CD4-positive, alpha-beta memory T cell (primary cell): ENCODE results near the gene GALNTL6. TPM values are rescaled to one million over a fixed set of nuclear protein-coding genes. Genes with fewer than 3 reads are reported as not detected.

Experiments
- CTCF ChIA-PET: fragments of 350-600 bp; sonication (Branson Sonifier 250); formaldehyde crosslinking; loops from one replicate; lab custom pipeline; 2021; ENCODE audit warnings: inconsistent platforms; ENCODE audit not compliant: partially characterized antibody; lab: Charles Lee
- POLR2A ChIA-PET: fragments of 350-600 bp; sonication (Branson Sonifier 250); formaldehyde crosslinking; loops from one replicate; lab custom pipeline; 2021; ENCODE audit not compliant: partially characterized antibody; lab: Charles Lee
- DNase-seq, 5 donors: peaks; one replicate each; pipeline versions ENCODE4 v3.0.0 to v3.0.0-alpha.2; 2020 to 2022; ENCODE audit warnings: mixed read lengths in 1 of 5
- H3K27ac ChIP-seq: one replicate; pipeline ENCODE4 v1.7.0; 2013; ENCODE audit warnings: low read depth, low read length
- H3K27me3 ChIP-seq: 2 replicates; pipeline ENCODE4 v1.7.0; 2013; ENCODE audit warnings: mild to moderate bottlenecking, low read length, moderate library complexity; ENCODE audit not compliant: insufficient read depth
- H3K36me3 ChIP-seq: 2 replicates; pipeline ENCODE4 v1.7.0; 2013; ENCODE audit warnings: mild to moderate bottlenecking, low read length, moderate library complexity; ENCODE audit not compliant: insufficient read depth
- H3K4me1 ChIP-seq: 2 replicates; pipeline ENCODE4 v1.7.0; 2013; ENCODE audit warnings: mild to moderate bottlenecking, low read length, moderate library complexity; ENCODE audit not compliant: insufficient read depth
- H3K4me3 ChIP-seq, 2 donors: one replicate each; pipeline ENCODE4 v1.7.0; 2013; ENCODE audit warnings: low read length in 2 of 2, mild to moderate bottlenecking in 1 of 2
- H3K9me3 ChIP-seq, 2 donors: one replicate each; pipeline ENCODE4 v1.7.0; 2013; ENCODE audit warnings: low read length in 2 of 2, control low read depth in 1 of 2; ENCODE audit not compliant: control insufficient read depth in 1 of 2
- H3K27ac Mint-ChIP-seq, 7 donors: one replicate each; pipeline ENCODE4 v1.8.0; 2020 to 2021; ENCODE audit warnings: mixed read lengths in 7 of 7, mild to moderate bottlenecking in 6 of 7, inconsistent platforms in 3 of 7, moderate library complexity in 3 of 7
- H3K27me3 Mint-ChIP-seq, 2 donors: one replicate each; pipeline ENCODE4 v1.8.0; 2020 to 2021; ENCODE audit warnings: mixed read lengths in 2 of 2
- H3K36me3 Mint-ChIP-seq, 2 donors: one replicate each; pipeline ENCODE4 v1.8.0; 2020 to 2021; ENCODE audit warnings: mixed read lengths in 2 of 2, inconsistent platforms in 1 of 2, mild to moderate bottlenecking in 1 of 2
- H3K4me1 Mint-ChIP-seq, 4 donors: one replicate each; pipeline ENCODE4 v1.8.0; 2020 to 2021; ENCODE audit warnings: mixed read lengths in 4 of 4, mild to moderate bottlenecking in 1 of 4
- H3K4me3 Mint-ChIP-seq, 8 donors: one replicate each; pipeline ENCODE4 v1.8.0; 2020 to 2021; ENCODE audit warnings: mixed read lengths in 8 of 8, mild to moderate bottlenecking in 7 of 8, moderate library complexity in 6 of 8, inconsistent platforms in 3 of 8
- H3K9me3 Mint-ChIP-seq, 8 donors: one replicate each; pipeline ENCODE4 v1.8.0; 2020 to 2021; ENCODE audit warnings: mixed read lengths in 8 of 8, mild to moderate bottlenecking in 5 of 8, inconsistent platforms in 3 of 8, moderate library complexity in 1 of 8
- intact Hi-C: fragments of 100-400 bp; cut with micrococcal nuclease; formaldehyde crosslinking; loops from one replicate; pipeline ENCODE4 v1.15.1; 2023
- polyA plus RNA-seq, 2 donors: library from polyadenylated mRNA; unstranded; fragments of 300-500 nt; fragmentation: Illumina TruSeq; gene quantifications; one replicate each; pipeline ENCODE4 v1.2.3, GENCODE V29; 2021
- total RNA-seq, 2 experiments: library from RNA; stranded (reverse); gene quantifications; one replicate each; pipeline ENCODE4 v1.2.3, GENCODE V29; 2021

Gene GALNTL6
- total and polyA plus RNA-seq, 4 experiments from 2014 or later: not detected

DNA sequence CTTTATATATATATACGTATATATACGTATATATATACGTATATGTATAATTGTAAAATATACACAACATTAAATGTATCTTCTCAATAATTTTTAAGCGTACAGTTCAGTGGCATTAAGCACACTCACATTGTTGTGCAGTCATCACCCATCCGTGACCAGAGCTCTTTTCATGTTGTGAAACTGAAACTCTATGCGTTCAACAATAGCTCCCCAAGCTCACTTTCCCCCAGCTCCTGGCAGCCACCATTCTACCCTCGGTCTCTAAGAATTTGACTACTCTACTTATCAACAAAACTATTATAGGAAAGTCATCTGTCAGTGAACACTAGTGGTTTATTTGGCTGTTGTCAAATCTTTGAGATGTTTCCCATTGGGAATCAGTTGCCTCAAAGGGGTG is 733.6 kb downstream of the GALNTL6 start:
- Mint-ChIP-seq H3K9me3 (peaks cover 0 to 10% (median 3%) of the 10 kb centered on the region in 8 donors), H3K27me3 (no peaks in the 10 kb centered on the region), H3K4me1 (no peaks in the 10 kb centered on the region), H3K4me3 (no peak overlapping the region), H3K27ac (no peak overlapping the region), H3K36me3 (no peaks in the 10 kb centered on the region)
- no peaks in the 10 kb centered on the region for H3K36me3 ChIP-seq
- H3K27ac ChIP-seq: no peak overlapping the region
- POLR2A ChIA-PET: no interaction called here
- no peak for DNase-seq
- no peaks in the 10 kb centered on the region for H3K9me3 ChIP-seq
- CTCF ChIA-PET: no interaction called here
- H3K4me3 ChIP-seq: no peak overlapping the region
- no peaks in the 10 kb centered on the region for H3K4me1 ChIP-seq
- intact Hi-C loops: no loop called here
- H3K27me3 ChIP-seq: no peaks in the 10 kb centered on the region

DNA sequence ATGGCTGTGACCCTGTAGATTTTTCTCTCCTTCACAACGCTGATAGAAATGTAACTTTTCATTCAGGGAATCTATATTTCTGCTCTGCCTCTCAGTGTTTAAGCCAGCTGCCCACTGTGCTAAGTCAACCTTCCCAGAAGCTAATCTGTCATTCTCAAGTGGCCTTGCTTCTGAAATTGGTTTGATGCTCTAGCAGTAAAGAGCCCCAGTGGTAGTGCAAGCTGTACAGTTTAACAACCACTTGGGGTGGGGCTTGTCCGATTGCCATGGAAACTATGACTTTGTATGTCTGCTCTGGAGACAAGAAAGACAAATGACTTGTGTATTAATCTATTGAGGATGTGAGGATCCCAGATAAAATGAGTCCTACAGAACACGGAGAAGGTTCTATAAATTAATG is 734.5 kb downstream of the GALNTL6 start:
- Mint-ChIP-seq H3K4me3 (no peak overlapping the region), H3K9me3 (peaks cover 0 to 5% (median 4%) of the 10 kb centered on the region in 8 donors), H3K27ac (no peak overlapping the region), H3K27me3 (no peaks in the 10 kb centered on the region), H3K36me3 (no peaks in the 10 kb centered on the region), H3K4me1 (no peaks in the 10 kb centered on the region)
- Histone ChIP-seq H3K4me1 (no peaks in the 10 kb centered on the region), H3K27ac (no peak overlapping the region), H3K36me3 (no peaks in the 10 kb centered on the region), H3K4me3 (no peak overlapping the region), H3K27me3 (no peaks in the 10 kb centered on the region), H3K9me3 (no peaks in the 10 kb centered on the region)
- ChIA-PET POLR2A (no interaction called here), CTCF (no interaction called here)
- intact Hi-C loops: no loop called here
- no peak for DNase-seq

DNA sequence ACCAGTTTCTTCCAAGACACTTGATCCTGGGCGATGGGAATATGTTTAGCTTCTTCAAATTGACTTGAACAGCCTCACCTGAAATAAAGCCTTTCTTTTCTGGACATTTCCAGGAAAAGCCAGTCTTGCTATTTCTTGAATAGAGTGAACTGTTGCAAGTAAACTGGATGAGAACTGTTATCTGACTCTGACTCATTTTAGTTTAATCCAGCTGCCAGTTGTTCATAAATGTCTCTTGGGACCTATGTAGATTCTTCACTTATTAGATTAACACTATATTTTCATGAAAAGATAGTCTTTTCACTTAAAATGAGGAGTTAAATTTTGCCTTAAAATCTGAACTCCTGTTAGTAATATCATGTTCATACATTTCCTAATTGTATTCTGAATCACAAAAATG is 740.0 kb downstream of the GALNTL6 start:
- intact Hi-C loops: no loop called here
- Mint-ChIP-seq H3K9me3 (peaks cover 0 to 6% (median 2%) of the 10 kb centered on the region in 8 donors), H3K27me3 (no peaks in the 10 kb centered on the region), H3K4me3 (no peak overlapping the region), H3K27ac (no peak overlapping the region), H3K4me1 (no peaks in the 10 kb centered on the region), H3K36me3 (no peaks in the 10 kb centered on the region)
- Histone ChIP-seq H3K27ac (no peak overlapping the region), H3K27me3 (no peaks in the 10 kb centered on the region), H3K9me3 (no peaks in the 10 kb centered on the region), H3K4me3 (no peak overlapping the region), H3K4me1 (no peaks in the 10 kb centered on the region), H3K36me3 (no peaks in the 10 kb centered on the region)
- CTCF ChIA-PET: no interaction called here
- no peak for DNase-seq
- POLR2A ChIA-PET: no interaction called here

DNA sequence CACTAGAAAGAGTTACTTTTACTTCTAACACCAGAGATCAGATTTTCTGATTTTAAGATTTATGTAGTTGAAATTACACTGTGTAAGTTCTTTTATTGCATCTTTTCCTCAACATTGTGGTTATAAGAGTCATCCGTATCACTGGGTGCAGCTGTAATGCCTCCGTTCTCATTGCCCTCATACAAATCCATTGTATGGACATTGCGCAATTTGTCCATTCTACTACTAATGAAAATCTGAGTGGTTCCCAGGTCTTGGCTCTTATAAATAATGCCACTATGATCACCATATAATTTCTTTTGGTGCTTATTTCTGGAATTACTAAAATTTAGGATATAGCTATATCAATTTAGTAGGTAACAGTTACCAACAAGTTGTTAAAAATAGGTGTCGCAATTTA is 741.4 kb downstream of the GALNTL6 start:
- intact Hi-C loops: no loop called here
- Mint-ChIP-seq H3K9me3 (peaks cover 0 to 9% (median 4%) of the 10 kb centered on the region in 8 donors), H3K4me3 (no peak overlapping the region), H3K36me3 (no peaks in the 10 kb centered on the region), H3K27me3 (no peaks in the 10 kb centered on the region), H3K27ac (no peak overlapping the region), H3K4me1 (no peaks in the 10 kb centered on the region)
- CTCF ChIA-PET: no interaction called here
- POLR2A ChIA-PET: no interaction called here
- Histone ChIP-seq H3K4me1 (no peaks in the 10 kb centered on the region), H3K4me3 (no peak overlapping the region), H3K27ac (no peak overlapping the region), H3K9me3 (no peaks in the 10 kb centered on the region), H3K36me3 (no peaks in the 10 kb centered on the region), H3K27me3 (no peaks in the 10 kb centered on the region)
- DNase-seq: no peak

DNA sequence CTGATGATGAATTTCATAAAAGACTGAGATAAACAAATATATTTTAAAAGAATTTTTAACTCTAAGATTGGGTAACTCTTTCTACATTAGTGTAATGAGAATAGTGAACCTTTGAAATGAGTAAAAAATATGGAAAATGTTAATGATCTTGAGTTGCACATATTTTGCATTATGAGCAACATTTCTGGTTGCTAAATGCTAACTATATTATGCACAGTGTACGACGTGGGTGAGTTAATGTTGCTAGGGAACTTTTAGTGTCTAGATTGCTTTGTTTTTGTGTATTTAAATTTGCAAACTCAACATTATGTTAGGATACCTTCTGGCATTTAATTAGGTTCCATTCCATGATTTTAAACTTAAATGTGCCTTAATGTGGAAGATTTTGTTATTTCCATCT is 742.5 kb downstream of the GALNTL6 start:
- Mint-ChIP-seq H3K4me3 (no peak overlapping the region), H3K36me3 (no peaks in the 10 kb centered on the region), H3K27me3 (no peaks in the 10 kb centered on the region), H3K27ac (no peak overlapping the region), H3K9me3 (peaks cover 0 to 9% (median 4%) of the 10 kb centered on the region in 8 donors), H3K4me1 (no peaks in the 10 kb centered on the region)
- H3K4me1 ChIP-seq: no peaks in the 10 kb centered on the region
- H3K4me3 ChIP-seq: no peak overlapping the region
- no peaks in the 10 kb centered on the region for H3K36me3 ChIP-seq
- POLR2A ChIA-PET: no interaction called here
- H3K27me3 ChIP-seq: no peaks in the 10 kb centered on the region
- H3K27ac ChIP-seq: no peak overlapping the region
- DNase-seq: no peak
- intact Hi-C loops: no loop called here
- CTCF ChIA-PET: no interaction called here
- H3K9me3 ChIP-seq: no peaks in the 10 kb centered on the region

DNA sequence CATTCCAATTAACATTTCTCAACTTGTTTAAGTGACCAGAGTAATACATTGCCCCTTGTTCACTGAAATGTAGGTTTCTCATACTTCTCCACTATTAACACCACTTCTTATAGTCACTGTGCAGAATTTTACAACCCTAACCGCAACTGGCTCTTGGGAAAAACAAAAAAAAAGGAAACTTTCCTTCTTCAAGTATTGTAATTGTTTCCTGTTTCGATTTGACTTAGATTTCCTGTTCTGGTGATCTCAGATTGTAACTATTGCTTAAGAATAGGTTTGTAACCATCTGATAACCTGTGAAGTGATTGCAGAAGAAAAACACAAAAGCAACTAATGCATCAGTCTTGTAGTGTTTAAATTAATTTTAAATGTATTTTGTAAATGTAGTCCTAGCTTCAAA is 760.7 kb downstream of the GALNTL6 start:
- H3K4me1 Mint-ChIP-seq: no peaks in the 10 kb centered on the region
- Histone ChIP-seq H3K36me3 (no peaks in the 10 kb centered on the region), H3K27ac (no peak overlapping the region), H3K4me3 (no peak overlapping the region), H3K4me1 (no peaks in the 10 kb centered on the region), H3K27me3 (no peaks in the 10 kb centered on the region), H3K9me3 (no peaks in the 10 kb centered on the region)
- intact Hi-C loops: no loop called here
- peaks cover 0 to 9% (median 2%) of the 10 kb centered on the region in 8 donors for H3K9me3 Mint-ChIP-seq
- no peaks in the 10 kb centered on the region for H3K27me3 Mint-ChIP-seq
- H3K4me3 Mint-ChIP-seq: no peak overlapping the region
- POLR2A ChIA-PET: no interaction called here
- H3K36me3 Mint-ChIP-seq: no peaks in the 10 kb centered on the region
- CTCF ChIA-PET: no interaction called here
- no peak overlapping the region for H3K27ac Mint-ChIP-seq
- no peak for DNase-seq

DNA sequence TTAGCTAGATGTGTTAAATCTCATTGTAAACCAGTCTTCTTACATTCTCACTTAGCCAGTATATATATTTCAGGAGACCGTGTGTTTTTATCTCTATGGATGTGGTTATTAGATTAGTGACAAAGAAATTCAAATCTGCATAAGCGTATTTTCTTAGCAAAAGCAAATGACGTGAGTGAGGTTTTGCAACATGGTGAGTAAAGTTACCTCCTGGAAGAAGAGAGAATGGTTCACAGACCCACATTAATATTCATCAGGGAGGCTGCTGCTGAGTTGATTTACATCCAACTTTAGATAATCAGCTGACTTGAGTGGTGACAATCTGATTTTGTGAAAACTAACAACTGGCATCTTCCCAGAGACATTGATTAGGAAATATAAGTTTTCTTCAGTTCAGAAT is 765.5 kb downstream of the GALNTL6 start:
- H3K27me3 Mint-ChIP-seq: no peaks in the 10 kb centered on the region
- peaks cover 0 to 9% (median 4%) of the 10 kb centered on the region in 8 donors for H3K9me3 Mint-ChIP-seq
- H3K4me3 Mint-ChIP-seq: no peak overlapping the region
- Histone ChIP-seq H3K4me3 (no peak overlapping the region), H3K36me3 (no peaks in the 10 kb centered on the region), H3K27ac (no peak overlapping the region), H3K9me3 (no peaks in the 10 kb centered on the region), H3K4me1 (no peaks in the 10 kb centered on the region), H3K27me3 (no peaks in the 10 kb centered on the region)
- POLR2A ChIA-PET: no interaction called here
- no peaks in the 10 kb centered on the region for H3K36me3 Mint-ChIP-seq
- H3K4me1 Mint-ChIP-seq: no peaks in the 10 kb centered on the region
- DNase-seq: no peak
- CTCF ChIA-PET: no interaction called here
- intact Hi-C loops: no loop called here
- no peak overlapping the region for H3K27ac Mint-ChIP-seq

DNA sequence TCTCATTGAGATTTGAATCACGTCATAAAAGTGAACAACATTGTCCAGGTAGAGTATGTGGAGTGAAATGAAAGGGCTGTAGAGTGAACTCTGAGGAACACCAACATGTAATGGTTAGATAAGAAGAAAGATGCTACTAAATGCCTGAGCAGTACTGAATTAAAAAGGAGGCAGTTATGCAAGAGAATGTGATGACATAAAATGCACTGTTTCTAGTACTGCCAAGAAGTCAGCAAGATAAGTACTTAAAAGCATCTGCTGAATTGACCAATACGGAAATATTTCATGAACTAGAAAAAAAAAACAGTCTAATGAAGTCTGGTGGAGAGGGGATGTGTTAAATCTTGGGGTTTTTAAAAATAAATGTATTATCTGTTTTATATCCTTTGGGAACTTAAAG is 771.6 kb downstream of the GALNTL6 start:
- Mint-ChIP-seq H3K4me3 (no peak overlapping the region), H3K27me3 (no peaks in the 10 kb centered on the region), H3K9me3 (peaks cover 0 to 20% (median 7%) of the 10 kb centered on the region in 8 donors), H3K36me3 (no peaks in the 10 kb centered on the region), H3K27ac (no peak overlapping the region), H3K4me1 (no peaks in the 10 kb centered on the region)
- ChIA-PET POLR2A (no interaction called here), CTCF (no interaction called here)
- no peak overlapping the region for H3K4me3 ChIP-seq
- no peaks in the 10 kb centered on the region for H3K36me3 ChIP-seq
- DNase-seq: no peak
- H3K9me3 ChIP-seq: no peaks in the 10 kb centered on the region
- intact Hi-C loops: no loop called here
- no peaks in the 10 kb centered on the region for H3K27me3 ChIP-seq
- H3K27ac ChIP-seq: no peak overlapping the region
- H3K4me1 ChIP-seq: no peaks in the 10 kb centered on the region
